Stimulated activated CD8-positive, alpha-beta memory T cell treated with anti-CD3 and anti-CD28 coated beads, Interleukin-4, amount 100 ng/mL, for 24 hours (primary cell): ENCODE measurements around the gene RIOX2.

Experiments
- DNase-seq: peaks from one replicate; pipeline ENCODE4 v3.0.0-alpha.2; 2020; ENCODE audit warnings: low read depth

Gene RIOX2

DNA sequence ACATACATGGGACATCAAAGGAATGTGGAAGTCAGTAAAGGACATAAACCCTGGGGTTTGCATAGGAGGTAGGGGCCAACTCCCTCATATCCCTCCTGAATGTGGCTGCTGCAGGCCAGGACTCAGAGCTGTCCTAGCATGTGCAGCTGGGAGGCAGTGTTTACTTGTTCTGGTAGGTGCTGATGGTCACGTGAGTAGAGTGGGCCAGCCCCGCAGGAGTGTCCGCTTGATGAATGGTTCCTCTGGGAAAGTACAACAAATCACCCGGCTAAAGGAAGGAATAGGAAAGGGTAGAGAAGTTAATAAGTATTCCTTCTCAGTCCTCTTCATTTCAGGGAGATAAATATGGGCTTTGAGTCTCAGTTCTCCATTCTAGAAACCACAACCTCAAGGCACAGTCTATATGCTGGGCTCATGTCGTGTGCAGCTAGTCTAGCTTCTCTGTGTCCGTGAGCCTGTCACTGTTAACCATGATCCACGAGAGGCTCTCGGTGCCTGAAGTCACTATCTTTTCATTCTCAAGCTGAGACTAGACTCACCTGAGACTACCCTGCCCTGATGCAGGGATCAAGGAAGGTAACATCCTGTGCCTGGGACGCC, 17.9 kb downstream of the RIOX2 start:
- DNase-seq: no peak

DNA sequence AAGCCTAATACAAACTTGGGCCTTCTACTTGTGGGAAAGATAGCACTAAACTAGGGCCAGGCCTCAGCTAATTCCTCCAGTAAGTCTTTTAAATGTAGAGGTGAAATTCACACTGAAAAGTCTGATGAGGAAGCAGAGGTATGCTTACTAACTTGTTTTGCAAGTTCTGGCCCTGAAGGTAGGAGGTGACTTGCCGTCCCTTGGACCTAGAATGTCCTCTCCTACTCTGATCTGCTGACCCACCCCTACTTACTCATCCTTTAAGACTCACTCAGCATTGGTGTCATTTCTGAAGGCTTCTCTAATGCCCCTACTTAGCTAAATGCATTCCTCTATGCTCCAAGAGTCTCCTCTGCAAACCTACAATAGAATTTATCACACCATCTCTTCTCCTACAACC, 19.4 kb downstream of the RIOX2 start:
- no peak for DNase-seq

GRCh38 chr3:97952280-97952679, 20.0 kb downstream of the RIOX2 start:
- no peak for DNase-seq

DNA sequence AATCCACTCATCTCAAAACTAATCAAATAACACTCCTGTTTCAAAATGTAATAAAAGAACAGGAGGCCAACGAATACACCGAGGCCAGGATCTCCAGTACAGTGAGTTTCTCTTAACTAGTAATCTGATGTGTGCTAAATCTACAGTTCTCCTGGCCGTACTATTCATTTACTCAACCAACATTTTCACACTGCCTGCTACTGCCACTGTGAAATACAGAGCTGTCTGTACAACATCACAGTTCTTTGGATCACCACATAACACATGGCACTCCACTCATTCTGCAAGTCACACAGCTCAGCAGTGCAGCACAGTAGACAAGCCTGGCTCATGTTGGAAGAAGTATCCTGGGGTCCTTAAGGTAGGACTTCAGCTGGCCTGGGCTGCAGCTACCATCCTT, 21.9 kb downstream of the RIOX2 start:
- DNase-seq: no peak

DNA sequence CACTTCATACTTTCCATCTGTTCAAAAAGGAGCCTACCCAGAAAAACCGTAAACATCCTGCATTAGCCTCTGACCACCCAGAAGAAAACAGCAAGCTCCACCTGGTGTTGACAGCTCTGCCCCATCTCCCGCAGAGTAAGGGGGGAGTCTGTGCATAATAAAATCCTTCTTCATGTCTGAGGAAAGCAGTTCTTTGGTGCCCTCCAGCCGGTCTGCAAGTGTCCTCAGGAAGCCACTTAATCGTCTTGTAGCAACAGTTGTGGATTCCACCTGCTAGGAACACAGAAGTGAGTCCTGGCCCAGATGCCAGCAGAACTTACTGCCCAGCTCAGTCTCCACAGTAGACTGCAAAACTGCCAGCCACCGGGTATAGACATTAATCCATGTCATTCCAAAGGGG, 22.5 kb downstream of the RIOX2 start:
- DNase-seq: no peak

DNA sequence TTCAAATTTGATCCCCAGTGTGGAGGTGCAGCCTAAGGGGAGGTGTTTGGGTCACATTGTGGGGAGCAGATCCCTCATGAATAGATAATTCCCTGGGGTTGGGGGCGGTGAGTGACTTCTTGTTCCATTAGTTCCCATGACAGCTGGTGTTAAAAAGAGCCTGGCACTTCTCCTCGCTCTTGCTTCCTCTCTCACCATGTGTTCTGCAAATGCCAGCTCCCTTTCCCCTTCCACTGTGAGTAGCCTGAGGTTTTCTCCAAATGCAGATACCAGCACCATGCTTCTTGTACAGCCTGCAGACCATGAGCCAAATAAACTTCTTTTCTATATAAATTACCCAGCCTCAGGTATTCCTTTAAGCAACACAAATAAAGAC, 23.1 kb downstream of the RIOX2 start:
- no peak for DNase-seq

DNA sequence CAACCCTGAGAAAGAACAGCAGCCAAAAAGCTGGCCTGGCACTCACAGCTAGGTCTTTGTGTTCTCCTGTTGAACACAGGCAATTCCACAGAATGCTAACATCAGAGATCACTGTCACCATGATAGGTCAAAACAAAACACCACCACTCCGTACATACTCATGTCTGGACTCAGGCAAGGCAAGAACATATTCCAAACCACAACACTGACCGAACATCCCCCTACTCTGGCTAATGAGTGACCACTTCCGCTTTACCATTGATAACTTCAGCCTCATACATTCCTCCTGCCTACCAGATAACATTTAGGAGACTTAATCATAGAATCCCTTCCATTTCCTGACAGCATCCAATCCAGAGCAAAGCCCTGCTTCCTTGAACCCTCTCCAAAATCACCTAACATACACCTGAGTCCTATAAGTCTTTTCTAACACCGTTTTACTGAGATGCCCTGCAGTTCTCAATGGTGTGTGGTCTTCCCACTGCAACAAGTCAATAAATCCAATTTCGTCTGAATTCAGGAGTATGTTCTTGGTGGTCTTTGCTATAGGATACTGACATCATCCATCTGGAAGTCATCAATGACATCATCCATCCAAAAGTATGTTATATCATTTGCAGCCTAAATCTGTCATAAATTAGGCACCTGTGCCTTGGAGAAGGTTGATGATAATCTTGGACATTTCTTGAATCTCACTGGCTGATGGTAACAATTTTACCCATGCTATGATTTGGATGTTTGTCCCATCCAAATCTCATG, 23.7 kb downstream of the RIOX2 start:
- DNase-seq: no peak

GRCh38 chr3:97942801-97943546, 29.3 kb downstream of the RIOX2 start:
- no peak for DNase-seq

DNA sequence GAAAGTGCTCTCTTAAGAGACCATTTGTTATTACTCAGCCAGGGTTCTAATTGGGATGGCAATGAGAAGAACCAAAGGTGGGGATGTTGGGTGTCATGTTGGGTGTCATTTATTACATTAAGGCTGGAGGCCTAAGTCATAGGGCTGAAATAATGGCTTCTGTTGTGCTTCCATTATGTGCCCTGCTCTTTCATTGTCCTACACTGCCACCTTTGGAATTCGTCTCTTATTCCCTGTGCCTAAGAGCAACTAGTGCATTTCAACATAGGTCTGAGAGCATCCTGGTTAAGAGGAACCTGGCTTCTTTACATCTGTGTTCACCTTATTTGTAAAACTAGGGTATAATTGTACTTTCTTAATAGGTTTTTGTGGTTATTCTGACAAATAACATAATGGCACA, 32.2 kb downstream of the RIOX2 start:
- DNase-seq: no peak

- DNase-seq: no peak
Measured at GRCh38 chr3:97939401-97939800, 32.8 kb downstream of the RIOX2 start.

GRCh38 chr3:97938444-97938843, 33.8 kb downstream of the RIOX2 start:
- no peak for DNase-seq

- no peak for DNase-seq
Measured at GRCh38 chr3:97937205-97937604, 35.0 kb downstream of the RIOX2 start.

GRCh38 chr3:97935842-97936241, 36.4 kb downstream of the RIOX2 start:
- no peak for DNase-seq

GRCh38 chr3:97934980-97935695, 37.1 kb downstream of the RIOX2 start:
- no peak for DNase-seq

DNA sequence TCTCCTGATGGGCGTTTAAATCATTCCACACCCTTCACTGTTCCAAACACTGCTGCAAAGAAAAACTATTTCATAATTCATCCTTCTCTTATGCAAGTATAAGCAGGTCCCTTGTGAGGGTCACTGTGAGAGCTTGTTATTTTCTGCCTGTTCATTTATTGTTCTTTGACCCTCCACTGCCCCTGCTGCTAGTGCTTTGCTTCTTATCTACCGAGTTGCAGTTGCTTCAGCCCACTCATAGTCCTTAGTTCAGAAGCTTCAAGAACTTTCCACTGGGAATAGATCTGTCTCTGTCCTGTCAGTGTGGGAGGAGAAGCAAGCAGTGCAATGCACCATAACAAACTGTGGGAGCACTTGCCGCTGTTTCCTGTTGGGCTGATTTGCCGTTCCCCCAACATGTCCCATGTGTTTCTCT, 39.8 kb downstream of the RIOX2 start:
- no peak for DNase-seq

- no peak for DNase-seq
Measured at GRCh38 chr3:97931218-97931617, 41.0 kb downstream of the RIOX2 start.

GRCh38 chr3:97930018-97930417, 42.2 kb downstream of the RIOX2 start:
- DNase-seq: no peak

- no peak for DNase-seq
Measured at GRCh38 chr3:97928986-97929385, 43.2 kb downstream of the RIOX2 start.

DNA sequence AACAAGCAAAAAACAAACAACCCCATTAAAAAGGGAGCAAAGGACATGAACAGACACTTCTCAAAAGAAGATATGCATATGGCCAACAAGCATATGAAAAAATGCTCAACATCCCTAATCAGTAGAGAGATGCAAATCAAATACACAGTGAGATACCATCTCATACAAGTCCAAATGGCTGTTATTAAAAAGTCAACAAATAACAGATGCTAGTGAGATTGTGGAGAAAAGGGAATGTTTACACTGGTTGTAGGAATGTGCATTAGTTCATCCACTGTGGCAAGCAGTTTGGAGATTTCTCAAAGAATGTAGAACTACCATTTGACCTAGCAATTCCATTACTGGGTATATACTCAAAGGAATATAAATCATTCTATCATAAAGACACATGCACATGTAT, 44.5 kb downstream of the RIOX2 start:
- DNase-seq: no peak

DNA sequence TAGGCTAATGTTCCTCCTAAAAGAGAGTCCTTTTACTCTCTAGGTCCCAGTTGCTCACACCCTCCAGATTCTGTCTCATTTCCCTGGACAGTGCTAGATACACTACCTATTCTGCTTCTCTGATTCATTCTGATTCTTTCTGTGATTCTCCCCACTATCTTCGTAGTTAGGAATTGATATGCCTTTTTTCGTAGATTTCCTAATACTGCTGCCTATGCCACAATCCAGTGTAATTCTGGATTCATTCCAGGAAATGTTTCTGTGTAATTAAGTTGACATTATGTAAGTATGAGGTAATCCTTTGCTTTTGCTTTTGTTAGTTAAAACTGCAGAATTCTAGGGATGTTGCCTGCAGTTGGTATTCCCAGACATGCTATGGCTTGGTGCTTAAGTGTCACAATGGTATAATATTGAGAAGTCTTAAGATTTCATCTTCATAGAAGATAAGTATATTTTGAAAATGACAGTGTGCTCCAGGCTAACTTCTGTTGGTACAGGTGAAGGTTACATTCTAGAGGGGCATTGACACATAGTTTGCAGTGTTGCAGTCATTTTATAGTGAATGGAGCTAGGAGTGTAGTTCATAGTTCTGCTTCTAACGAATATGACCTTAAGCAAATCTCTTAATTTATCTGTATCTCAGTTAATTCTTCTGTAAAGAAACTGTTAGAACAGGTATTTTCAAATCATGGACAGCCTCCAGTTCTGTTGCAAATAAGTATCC, 54.3 kb downstream of the RIOX2 start:
- no peak for DNase-seq

GRCh38 chr3:97916576-97916975, 55.7 kb downstream of the RIOX2 start:
- DNase-seq: no peak

DNA sequence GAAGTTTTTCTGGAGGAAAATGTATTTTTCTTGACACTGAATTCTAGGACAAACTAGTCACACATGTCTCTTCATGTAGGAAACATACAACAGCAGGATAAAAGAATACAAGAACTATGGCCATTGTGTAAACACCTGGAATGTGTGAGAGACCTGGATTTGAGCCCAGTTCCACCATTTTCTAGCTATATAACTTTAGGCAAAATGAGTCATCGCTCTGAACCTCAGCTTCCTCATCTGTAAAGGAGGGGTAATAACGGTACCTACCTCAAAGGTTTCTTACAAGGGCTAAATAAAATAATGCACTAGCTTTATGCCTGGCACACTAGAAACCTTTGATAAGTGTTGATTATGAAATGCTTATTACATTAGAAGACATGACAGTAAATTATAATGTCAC, 57.8 kb downstream of the RIOX2 start:
- DNase-seq: no peak
